ENCODE results near the gene OR4K17. TPM values are rescaled to one million over a fixed set of nuclear protein-coding genes. Genes with fewer than 3 reads are reported as not detected.

OR4K17 gene
- total RNA-seq, 2 experiments from 2014 or later = not detected

DNA sequence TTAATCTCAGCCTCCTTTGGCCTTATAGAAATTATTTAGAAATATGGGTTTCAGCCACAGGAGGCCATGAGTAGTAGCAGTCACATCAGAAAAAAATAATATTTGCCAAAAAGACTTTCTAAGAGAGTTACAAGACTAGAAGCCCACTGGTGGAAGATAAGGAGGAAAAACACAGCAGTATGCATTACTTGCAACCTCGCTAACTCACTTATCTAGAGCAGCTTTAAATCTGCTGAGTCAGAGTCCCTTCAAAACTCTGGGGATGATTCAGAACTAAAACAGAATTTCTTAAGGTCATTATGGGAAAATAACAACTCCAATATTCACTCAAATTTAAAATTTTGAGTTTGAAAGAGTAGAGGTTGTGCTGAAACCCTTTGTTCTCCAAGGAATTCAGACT is 6.2 kb downstream of the OR4K17 start:
- intact Hi-C loops (cut with micrococcal nuclease) = no loop called here
- DNase-seq (no peak), ATAC-seq (no peak)
- no peak for TF ChIP-seq CTCF (IDR thresholded peaks at IDR 0.05)
- Mint-ChIP-seq H3K27me3 (peaks cover 13% of the 10 kb centered on the region), H3K27ac (no peak overlapping the region), H3K4me1 (ENCODE audit: low read depth) (no peaks in the 10 kb centered on the region), H3K9me3 (peaks cover 24% of the 10 kb centered on the region), H3K36me3 (ENCODE audit: low read depth) (peaks cover 2% of the 10 kb centered on the region), H3K4me3 (no peak overlapping the region)
- ChIA-PET CTCF (no interaction called here), POLR2A (no interaction called here)

GRCh38 chr14:20118795-20119194 is 8.3 kb downstream of the OR4K17 start:
- Mint-ChIP-seq H3K4me3 (no peak overlapping the region), H3K27me3 (peaks cover 15% of the 10 kb centered on the region), H3K9me3 (peaks cover 24% of the 10 kb centered on the region), H3K36me3 (ENCODE audit: low read depth) (peaks cover 2% of the 10 kb centered on the region), H3K27ac (no peak overlapping the region), H3K4me1 (ENCODE audit: low read depth) (no peaks in the 10 kb centered on the region)
- TF ChIP-seq CTCF (IDR thresholded peaks at IDR 0.05) = no peak
- CTCF ChIA-PET = no interaction called here
- POLR2A ChIA-PET = no interaction called here
- intact Hi-C loops (cut with micrococcal nuclease) = no loop called here
- ATAC-seq (no peak), DNase-seq (no peak)

GRCh38 chr14:20138520-20138919 is 28.0 kb downstream of the OR4K17 start, which contains the start of gene OR4N5:
OR4N5 (plus strand) TSS chr14:20138820; CDS start chr14:20143736, 4,916 bp downstream.
- ChIA-PET CTCF (no interaction called here), POLR2A (interaction anchor here (0.6 kb wide), 1 partner anchor 52 kb away, joined by 3 read pairs; the partner anchor contains the start of gene OR11G2)
- Mint-ChIP-seq H3K27ac (no peak within 1 kb of the TSS), H3K27me3 (peaks cover 20% of the 10 kb centered on the region), H3K36me3 (ENCODE audit: low read depth) (no peaks in the 10 kb centered on the region), H3K9me3 (no peaks in the 10 kb centered on the region), H3K4me1 (ENCODE audit: low read depth) (no peaks in the 10 kb centered on the region), H3K4me3 (no peak within 1 kb of the TSS)
- intact Hi-C loops (cut with micrococcal nuclease) = no loop called here
- no peak for DNase-seq
- no peak for TF ChIP-seq CTCF (IDR thresholded peaks at IDR 0.05)
- no peak for ATAC-seq

GRCh38 chr14:20143911-20144310 is 33.4 kb downstream of the OR4K17 start:
- POLR2A ChIA-PET = no interaction called here

DNA sequence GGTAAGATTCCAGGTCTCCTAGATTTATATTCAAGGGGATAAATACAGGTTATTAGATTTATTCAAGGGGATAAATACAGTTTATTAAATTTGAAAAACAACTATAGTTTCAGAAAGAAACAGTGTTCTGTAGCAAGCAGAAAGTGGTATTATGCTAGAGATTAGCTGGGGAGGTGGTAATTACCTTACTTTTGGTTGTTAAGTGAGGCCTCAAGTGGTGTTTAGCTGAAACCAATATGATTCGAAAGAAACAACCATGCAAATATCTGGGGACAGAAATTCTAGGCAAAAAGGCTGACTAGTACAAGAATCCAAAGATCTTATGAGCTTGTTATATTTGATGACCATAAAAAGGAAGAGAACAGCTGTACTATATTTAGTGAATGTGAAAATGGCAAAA is 34.3 kb downstream of the OR4K17 start:
- Mint-ChIP-seq H3K4me3 (no peak overlapping the region), H3K27ac (no peak overlapping the region), H3K9me3 (no peaks in the 10 kb centered on the region), H3K4me1 (ENCODE audit: low read depth) (no peaks in the 10 kb centered on the region), H3K36me3 (ENCODE audit: low read depth) (no peaks in the 10 kb centered on the region), H3K27me3 (peaks cover 10% of the 10 kb centered on the region)
- ATAC-seq (no peak), DNase-seq (no peak)
- POLR2A ChIA-PET = no interaction called here
- CTCF ChIA-PET = no interaction called here
- no peak for TF ChIP-seq CTCF (IDR thresholded peaks at IDR 0.05)
- intact Hi-C loops (cut with micrococcal nuclease) = no loop called here

More at GRCh38 chr14:20143911-20144310, 33.4 kb downstream of the OR4K17 start:
- CTCF ChIA-PET = no interaction called here
- H3K4me1 Mint-ChIP-seq (ENCODE audit: low read depth) = no peaks in the 10 kb centered on the region
- peak; percentile 3 for DNase-seq
- H3K4me3 Mint-ChIP-seq = no peak overlapping the region
- no peak overlapping the region for H3K27ac Mint-ChIP-seq
- peaks cover 10% of the 10 kb centered on the region for H3K27me3 Mint-ChIP-seq
- no peaks in the 10 kb centered on the region for H3K36me3 Mint-ChIP-seq (ENCODE audit: low read depth)
- no peaks in the 10 kb centered on the region for H3K9me3 Mint-ChIP-seq
- intact Hi-C loops (cut with micrococcal nuclease) = no loop called here
- no peak for ATAC-seq
- TF ChIP-seq CTCF (IDR thresholded peaks at IDR 0.05) = no peak
